Right lobe of liver (tissue), 4 donors: Measurements from ENCODE around the gene TIMP2.

ENCODE experiments used
- POLR2A ChIP-seq: fragments of 450-650 bp; IDR thresholded peaks from one replicate; pipeline ENCODE4 v1.6.1; 2017; ENCODE audit warnings: antibody characterized with exemption, mild to moderate bottlenecking
- TF ChIP-seq, protein P1 (sequence below), 4 donors: fragments of 200-600 bp in 3 of 4; fragments of 450-650 bp in 1 of 4; IDR thresholded peaks; one replicate each; pipeline versions ENCODE4 v1.5.1 to v1.8.0; 2016 to 2022; ENCODE audit warnings: antibody characterized with exemption in 4 of 4, mild to moderate bottlenecking in 2 of 4
- donor health status: DM: no; HTN: no; CAD: no.
- donor health status: DM: no; HTN: no; CAD: no.
- donor health status: DM: no; HTN: yes; CAD: no.

DNA sequence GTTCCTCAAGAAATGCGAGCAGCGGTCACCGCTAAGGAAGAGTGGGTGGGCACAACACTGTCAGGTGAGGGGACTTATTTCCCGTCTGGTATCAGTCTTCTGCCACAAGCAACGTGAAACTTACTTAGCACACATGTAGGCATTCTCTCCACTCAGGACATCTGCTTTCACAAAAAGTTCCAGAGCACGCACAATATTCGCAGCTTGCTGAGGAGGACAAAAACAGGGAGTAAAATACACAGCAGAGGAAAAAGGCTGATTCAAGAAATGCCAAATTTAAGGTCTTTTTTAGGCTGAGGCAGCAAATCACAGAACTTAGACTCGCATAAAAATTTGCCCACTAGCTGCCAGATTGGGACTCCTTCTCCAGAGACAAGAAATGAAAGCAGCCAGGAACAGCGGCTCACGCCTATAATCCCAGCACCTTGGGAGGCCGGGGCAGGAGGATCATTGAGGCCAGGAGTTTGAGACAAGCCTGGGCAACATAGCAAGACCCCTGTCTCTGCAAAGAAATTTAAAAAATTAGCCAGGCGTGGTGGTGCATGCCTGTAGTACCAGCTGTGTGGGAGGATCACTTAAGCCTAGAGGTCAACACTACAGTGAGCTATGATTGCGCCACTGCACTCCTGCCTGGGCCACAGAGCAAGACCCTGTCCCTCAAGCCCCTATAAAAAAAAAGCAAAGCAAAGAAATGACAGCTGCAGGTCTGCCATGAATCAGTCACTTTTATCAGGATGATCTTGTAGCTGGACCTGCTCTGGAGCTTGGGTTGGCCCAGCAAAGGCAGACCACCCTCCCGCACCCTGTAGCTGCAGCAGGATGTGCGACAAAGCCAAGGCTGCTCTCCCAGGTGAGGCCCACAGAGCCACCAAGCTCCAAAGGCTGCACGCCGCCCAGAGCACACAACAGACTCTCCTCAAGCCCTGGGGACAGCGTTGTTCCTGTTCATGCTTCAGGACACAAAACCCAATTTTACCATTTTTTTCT is 105.1 kb downstream of the TIMP2 start:
- TF ChIP-seq, protein P1, sequence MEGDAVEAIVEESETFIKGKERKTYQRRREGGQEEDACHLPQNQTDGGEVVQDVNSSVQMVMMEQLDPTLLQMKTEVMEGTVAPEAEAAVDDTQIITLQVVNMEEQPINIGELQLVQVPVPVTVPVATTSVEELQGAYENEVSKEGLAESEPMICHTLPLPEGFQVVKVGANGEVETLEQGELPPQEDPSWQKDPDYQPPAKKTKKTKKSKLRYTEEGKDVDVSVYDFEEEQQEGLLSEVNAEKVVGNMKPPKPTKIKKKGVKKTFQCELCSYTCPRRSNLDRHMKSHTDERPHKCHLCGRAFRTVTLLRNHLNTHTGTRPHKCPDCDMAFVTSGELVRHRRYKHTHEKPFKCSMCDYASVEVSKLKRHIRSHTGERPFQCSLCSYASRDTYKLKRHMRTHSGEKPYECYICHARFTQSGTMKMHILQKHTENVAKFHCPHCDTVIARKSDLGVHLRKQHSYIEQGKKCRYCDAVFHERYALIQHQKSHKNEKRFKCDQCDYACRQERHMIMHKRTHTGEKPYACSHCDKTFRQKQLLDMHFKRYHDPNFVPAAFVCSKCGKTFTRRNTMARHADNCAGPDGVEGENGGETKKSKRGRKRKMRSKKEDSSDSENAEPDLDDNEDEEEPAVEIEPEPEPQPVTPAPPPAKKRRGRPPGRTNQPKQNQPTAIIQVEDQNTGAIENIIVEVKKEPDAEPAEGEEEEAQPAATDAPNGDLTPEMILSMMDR (IDR thresholded peaks at IDR 0.05) = no peak
- no peak for TF ChIP-seq POLR2A
